Erythroblast (primary cell): Measurements from ENCODE around the gene TNFRSF21.

Experiments used
- GATA1 ChIP-seq: IDR thresholded peaks from 2 replicates; pipeline ENCODE4 v1.6.1; 2011; ENCODE audit warnings: low read depth, mild to moderate bottlenecking, control low read depth, low read length, moderate library complexity
- POLR2A ChIP-seq: IDR thresholded peaks from 2 replicates; pipeline ENCODE4 v1.6.1; 2011; ENCODE audit warnings: mild to moderate bottlenecking, low read length

GRCh38 chr6:47245745-47246371 is 63.8 kb downstream of the TNFRSF21 start:
- TF ChIP-seq POLR2A (no peak), GATA1 (no peak)
